ENCODE data around the gene MYRFL.

Gene MYRFL

GRCh38 chr12:69935651-69936100, 110.6 kb downstream of the MYRFL start:
- DNase-seq: no peak

GRCh38 chr12:69936214-69936731, 111.2 kb downstream of the MYRFL start:
- DNase-seq: no peak

- DNase-seq: no peak
Observed at GRCh38 chr12:69936766-69937165, 111.7 kb downstream of the MYRFL start.

GRCh38 chr12:69947123-69947522, 122.1 kb downstream of the MYRFL start:
- no peak for DNase-seq

- DNase-seq: no peak
Observed at GRCh38 chr12:69947897-69948296, 122.9 kb downstream of the MYRFL start.

GRCh38 chr12:69948851-69949250, 123.8 kb downstream of the MYRFL start:
- no peak for DNase-seq

- DNase-seq: no peak
Observed at GRCh38 chr12:69949311-69950002, 124.4 kb downstream of the MYRFL start.

- DNase-seq: no peak
Observed at GRCh38 chr12:69951108-69951507, 126.1 kb downstream of the MYRFL start.

GRCh38 chr12:69952890-69953289, 127.9 kb downstream of the MYRFL start:
- DNase-seq: no peak

- DNase-seq: no peak
Observed at GRCh38 chr12:69961246-69961645, 136.2 kb downstream of the MYRFL start.

GRCh38 chr12:69966409-69966808, 141.4 kb downstream of the MYRFL start:
- no peak for DNase-seq

- DNase-seq: no peak
Observed at GRCh38 chr12:69966839-69967238, 141.8 kb downstream of the MYRFL start.

GRCh38 chr12:69969011-69969410, 144.0 kb downstream of the MYRFL start:
- DNase-seq: no peak

GRCh38 chr12:69972136-69972535, 147.1 kb downstream of the MYRFL start:
- DNase-seq: no peak

GRCh38 chr12:69978020-69978419, 153.0 kb downstream of the MYRFL start:
- DNase-seq: no peak

- no peak for DNase-seq
Observed at GRCh38 chr12:69981881-69982475, 157.0 kb downstream of the MYRFL start.

- no peak for DNase-seq
Observed at GRCh38 chr12:69984241-69984640, 159.2 kb downstream of the MYRFL start.

GRCh38 chr12:69985656-69986055, 160.6 kb downstream of the MYRFL start:
- no peak for DNase-seq

- no peak for DNase-seq
Observed at GRCh38 chr12:69986114-69986513, 161.1 kb downstream of the MYRFL start.

GRCh38 chr12:69987579-69988091, 162.6 kb downstream of the MYRFL start:
- DNase-seq: no peak

- DNase-seq: no peak
Observed at GRCh38 chr12:69988481-69989321, 163.7 kb downstream of the MYRFL start.

GRCh38 chr12:69991690-69992288, 166.8 kb downstream of the MYRFL start:
- DNase-seq: no peak

- no peak for DNase-seq
Observed at GRCh38 chr12:69993433-69993832, 168.4 kb downstream of the MYRFL start.

Data from inflammatory macrophage treated with lipopolysaccharide for 4 hours (primary cell).